ENCODE results near the gene PAQR6. TPM values are rescaled to one million over a fixed set of nuclear protein-coding genes. Genes with fewer than 3 reads are reported as not detected.

PAQR6 gene
- total RNA-seq = 25.6 TPM

GRCh38 chr1:156247460-156248322, at the start of gene PAQR6:
Gene PAQR6 (minus strand): TSS chr1:156248056. CDS start chr1:156246731, 1,325 bp downstream.

GRCh38 chr1:156295391-156295947, 47.6 kb upstream of the PAQR6 start, which contains the start of gene GLMP:
Gene GLMP (minus strand): TSS chr1:156295679. CDS start chr1:156295645, 34 bp downstream.

GRCh38 chr1:156284112-156284511, 36.3 kb upstream of the PAQR6 start, which contains the start of gene TMEM79:
Gene TMEM79 (plus strand): TSS chr1:156284325. CDS start chr1:156285227, 902 bp downstream.

GRCh38 chr1:156282479-156283222, 34.8 kb upstream of the PAQR6 start, which contains the start of gene SMG5:
Gene SMG5 (minus strand): TSS chr1:156282825. CDS start chr1:156282680, 145 bp downstream.

GRCh38 chr1:156241926-156242325, 5.9 kb downstream of the PAQR6 start, which contains the start of gene BGLAP:
Gene BGLAP (plus strand): TSS chr1:156242184. CDS start chr1:156242232, 48 bp downstream.

GRCh38 chr1:156212833-156213643, 34.8 kb downstream of the PAQR6 start, which contains the start of gene PMF1:
Gene PMF1 (plus strand): TSS chr1:156213007. CDS start chr1:156213016, 9 bp downstream.

GRCh38 chr1:156193488-156194299, 54.2 kb downstream of the PAQR6 start, which contains the start of gene SLC25A44:
Gene SLC25A44 (plus strand): TSS chr1:156194104. CDS start chr1:156199848, 5,744 bp downstream.

Other genes starting within 250 kb of the PAQR6 start
- gene SSR2, start 227.1 kb downstream of the PAQR6 start, total RNA-seq = 137 TPM
- 30.9 TPM for gene UBQLN4, start 194.3 kb downstream of the PAQR6 start, total RNA-seq
- gene LAMTOR2, start 193.3 kb downstream of the PAQR6 start, total RNA-seq = 55.8 TPM
- gene RAB25, start 186.9 kb downstream of the PAQR6 start, total RNA-seq = not detected
- gene MEX3A, start 165.6 kb downstream of the PAQR6 start, total RNA-seq = 33.4 TPM
- gene LMNA, start 133.3 kb downstream of the PAQR6 start, total RNA-seq = 29.5 TPM
- gene SEMA4A, start 94.5 kb downstream of the PAQR6 start, total RNA-seq = 23.3 TPM
- gene SLC25A44, start 54.0 kb downstream of the PAQR6 start, total RNA-seq = 14.8 TPM
- gene PMF1, start 35.0 kb downstream of the PAQR6 start, total RNA-seq = 33.7 TPM
- gene BGLAP, start 5.9 kb downstream of the PAQR6 start, total RNA-seq = not detected
- 38.3 TPM for gene SMG5, start 34.8 kb upstream of the PAQR6 start, total RNA-seq
- 2.1 TPM for gene TMEM79, start 36.3 kb upstream of the PAQR6 start, total RNA-seq
- 11.5 TPM for gene GLMP, start 47.6 kb upstream of the PAQR6 start, total RNA-seq
- 0.69 TPM for gene VHLL, start 51.3 kb upstream of the PAQR6 start, total RNA-seq
- 279 TPM for gene CCT3, start 90.2 kb upstream of the PAQR6 start, total RNA-seq
- not detected for gene TSACC, start 90.5 kb upstream of the PAQR6 start, total RNA-seq
- not detected for gene RHBG, start 121.2 kb upstream of the PAQR6 start, total RNA-seq